ENCODE measurements around the gene ASMTL.

- TF ChIP-seq CTCF (conservative IDR thresholded peaks at IDR 0.05) (no peak), EZH2 (IDR thresholded peaks at IDR 0.05; ENCODE audit: low read depth) (no peak)
Observed at GRCh38 chrX:1484638-1485019, 31.9 kb upstream of the ASMTL start.

Measured in PC-9 (cell line).